Measurements from ENCODE around the gene RAB11FIP2.

Gene RAB11FIP2

DNA sequence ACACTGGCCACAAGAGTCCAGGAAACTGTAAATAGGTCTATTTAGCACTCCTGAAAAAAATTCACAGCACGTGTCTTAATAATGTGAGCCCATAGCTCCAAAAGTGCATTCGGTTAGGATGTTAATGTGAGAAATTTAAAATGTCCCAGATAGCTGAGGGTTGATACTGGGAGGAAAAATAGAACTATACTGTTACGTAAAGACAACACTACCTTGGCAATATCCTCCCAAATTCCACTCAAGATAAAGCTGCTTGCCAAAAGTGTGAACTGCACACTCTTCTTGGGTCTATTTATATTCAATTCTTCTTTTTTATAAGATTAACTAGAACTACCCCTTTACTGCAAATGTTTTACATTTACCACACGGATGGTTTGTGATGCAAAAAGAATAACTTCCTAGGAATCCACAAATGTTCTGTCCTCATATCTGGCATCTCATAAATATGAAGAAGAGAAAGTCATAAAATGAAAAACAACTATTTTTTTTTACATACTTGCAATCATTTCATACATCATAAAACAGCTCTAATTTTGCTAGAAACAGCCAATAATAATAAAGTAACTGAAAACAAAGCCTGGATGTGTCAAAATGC is 10.4 kb downstream of the RAB11FIP2 start:
- FAIRE-seq, result no peak

DNA sequence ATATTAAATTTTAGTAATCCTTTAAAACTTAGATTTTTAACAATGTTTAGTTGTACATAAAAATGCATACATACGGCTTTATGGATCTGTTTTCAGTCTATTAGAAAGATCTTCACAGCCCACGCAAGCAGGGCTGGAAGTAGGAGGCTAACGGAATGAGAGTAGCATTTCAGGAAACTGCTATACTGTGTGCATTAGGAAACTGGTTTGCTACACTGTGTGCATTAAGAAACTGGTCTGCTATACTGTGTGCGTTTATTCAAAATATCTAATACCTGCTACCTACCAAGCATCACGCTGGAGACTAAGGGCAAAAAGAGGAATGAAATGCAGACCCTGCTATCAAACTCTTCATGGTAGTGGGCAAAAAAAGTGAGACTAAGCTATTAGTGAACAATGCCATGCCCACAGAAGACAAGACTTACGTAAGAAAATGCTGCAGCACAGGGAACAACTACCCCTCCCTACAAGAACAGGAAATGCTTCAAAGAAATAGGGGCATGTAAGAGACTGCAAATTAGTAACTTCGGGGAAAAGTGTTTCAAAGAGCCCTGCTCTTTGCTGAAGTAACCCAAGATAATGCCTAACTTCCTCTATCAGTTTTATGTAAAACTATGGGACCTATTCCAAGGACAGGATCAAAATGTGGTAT is 11.3 kb downstream of the RAB11FIP2 start:
- no peak for FAIRE-seq
- no peak for DNase-seq (ENCODE audit: extremely low spot score, insufficient read length, low read depth)

More for the DNA sequence above, 10.4 kb downstream of the RAB11FIP2 start:
- no peak for DNase-seq (ENCODE audit: extremely low spot score, insufficient read length, low read depth)

DNA sequence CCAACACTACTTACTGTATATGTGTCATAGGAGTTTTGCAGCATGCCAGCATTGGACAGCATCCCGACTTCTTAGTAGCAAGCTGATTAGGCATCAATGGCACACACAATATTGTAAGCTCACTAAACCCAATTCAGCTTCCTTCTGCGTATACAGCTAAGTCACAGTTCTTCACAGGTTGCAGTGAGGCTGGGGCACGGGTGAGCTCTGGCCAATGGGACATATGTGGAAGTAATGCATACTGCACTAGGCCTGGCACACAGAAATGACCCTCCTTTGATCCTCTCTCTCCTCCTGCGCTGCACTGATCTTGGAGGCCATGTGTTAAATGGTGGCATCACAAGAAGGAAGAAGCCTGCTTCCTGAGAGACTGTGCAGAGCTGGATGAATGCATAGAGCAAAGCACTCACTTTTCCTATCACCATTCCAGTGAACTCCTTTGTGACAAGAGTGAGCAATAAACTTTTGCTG is 11.9 kb downstream of the RAB11FIP2 start:
- DNase-seq (ENCODE audit: extremely low spot score, insufficient read length, low read depth) (no peak), FAIRE-seq (no peak)

DNA sequence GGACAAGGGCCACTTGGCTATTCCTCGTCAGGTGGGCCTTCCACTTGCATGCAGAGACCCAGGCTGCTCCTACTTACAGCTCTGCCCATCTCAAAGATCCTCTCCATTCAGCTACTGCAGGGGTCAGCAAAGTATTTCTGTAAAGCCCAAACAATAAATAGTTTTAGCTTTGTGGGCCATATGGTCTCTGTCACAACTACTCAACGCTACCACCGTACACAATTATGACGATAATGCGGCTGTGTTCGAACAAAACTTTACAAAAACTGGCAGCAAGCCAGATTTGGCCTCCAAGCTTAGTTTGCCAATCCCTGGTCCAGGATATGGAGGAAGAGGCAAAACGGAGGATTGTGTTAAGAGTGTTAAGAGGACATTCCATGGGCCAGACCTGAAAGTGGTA is 12.8 kb downstream of the RAB11FIP2 start:
- DNase-seq (ENCODE audit: extremely low spot score, insufficient read length, low read depth), result no peak
- FAIRE-seq, result no peak

DNA sequence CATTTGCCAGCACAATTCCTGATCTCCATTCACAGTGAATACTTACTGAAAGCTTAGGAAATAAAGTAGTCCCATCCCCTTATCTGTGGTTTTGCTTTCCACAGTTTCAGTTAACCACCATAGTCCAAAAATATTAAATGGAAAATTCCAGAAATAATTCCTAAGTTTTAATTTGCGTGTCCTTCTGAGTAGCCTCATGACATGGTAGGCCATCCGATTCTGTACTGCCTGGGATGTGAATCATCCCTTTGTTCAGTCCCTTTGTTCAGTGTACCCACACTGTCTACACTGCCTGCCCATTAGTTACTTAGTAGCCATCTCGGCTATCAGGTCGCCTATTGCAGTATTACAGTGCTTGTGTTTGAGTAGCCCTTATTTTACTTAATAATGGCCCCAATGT is 14.2 kb downstream of the RAB11FIP2 start:
- DNase-seq (ENCODE audit: extremely low spot score, insufficient read length, low read depth), result no peak
- FAIRE-seq, result no peak

DNA sequence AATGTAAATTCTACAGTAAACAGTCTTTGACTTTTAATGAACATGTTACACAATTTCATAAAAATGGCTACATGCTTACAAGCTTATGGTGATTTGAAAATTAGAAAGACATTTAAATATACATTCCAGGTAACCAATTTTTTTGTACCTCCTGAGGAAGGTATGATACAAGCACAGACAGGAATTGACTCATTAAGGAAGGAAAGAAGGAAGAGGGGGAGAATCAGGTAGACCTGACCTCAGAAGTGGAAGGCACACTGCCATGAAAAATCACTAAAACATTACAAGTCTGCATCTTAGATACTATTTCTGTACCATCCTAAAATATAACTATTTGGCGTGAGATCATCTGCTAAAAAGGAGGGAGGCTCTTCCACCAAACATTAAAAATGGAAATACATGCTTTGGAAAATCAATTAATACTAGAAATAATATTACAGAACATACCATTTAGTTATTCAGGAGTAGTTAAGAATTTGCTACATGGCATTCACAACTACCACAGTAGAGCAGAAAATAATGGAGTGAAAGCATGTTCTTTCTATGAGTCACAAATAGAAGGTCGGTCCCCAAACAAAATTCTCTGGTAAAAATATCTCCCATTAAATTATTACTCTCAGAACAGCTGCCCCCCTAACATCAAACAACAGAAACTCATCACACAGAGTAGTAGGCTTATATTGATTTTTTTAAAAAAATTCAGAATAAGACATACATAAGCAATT is 15.2 kb downstream of the RAB11FIP2 start:
- FAIRE-seq (no peak), DNase-seq (ENCODE audit: extremely low spot score, insufficient read length, low read depth) (no peak)

DNA sequence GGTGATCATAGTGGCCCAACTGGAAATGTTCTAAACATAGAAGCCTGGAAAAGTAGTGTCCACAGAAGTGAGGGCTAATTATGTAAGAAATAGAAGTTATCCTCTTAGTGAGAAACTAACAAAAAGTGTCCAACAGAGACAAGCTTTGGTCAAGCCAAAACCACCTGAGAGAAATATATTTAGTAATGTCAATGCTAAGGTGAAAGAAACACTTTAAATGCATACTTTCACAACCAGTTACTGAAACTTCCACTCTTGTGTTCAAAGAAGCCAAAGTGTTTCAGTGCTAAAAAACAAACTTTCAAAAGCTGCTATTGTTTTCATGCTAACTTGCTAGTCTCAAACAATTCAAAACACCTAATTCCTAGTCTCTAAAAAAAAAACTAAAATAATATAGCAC is 18.1 kb downstream of the RAB11FIP2 start:
- no peak for DNase-seq (ENCODE audit: extremely low spot score, insufficient read length, low read depth)
- peak; percentile 82 for FAIRE-seq

DNA sequence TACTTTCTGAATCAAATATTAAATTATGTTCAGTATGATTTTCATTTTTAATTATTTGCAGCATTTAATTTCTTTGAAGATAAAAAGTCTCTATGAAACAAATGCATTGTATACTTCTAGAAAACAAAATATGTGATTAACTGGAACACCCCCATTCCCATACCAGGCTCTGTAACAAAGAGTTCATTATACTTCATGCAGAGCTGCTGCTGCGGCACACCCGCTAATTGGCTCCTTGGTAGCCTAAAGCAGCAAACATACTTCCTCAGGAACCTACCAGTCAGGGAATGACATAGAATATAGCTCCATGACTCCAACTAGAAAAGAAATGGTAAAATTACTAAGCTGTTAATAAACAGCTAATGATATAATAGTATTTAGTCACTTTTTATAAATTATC is 19.3 kb downstream of the RAB11FIP2 start:
- DNase-seq (ENCODE audit: extremely low spot score, insufficient read length, low read depth) (no peak), FAIRE-seq (no peak)

DNA sequence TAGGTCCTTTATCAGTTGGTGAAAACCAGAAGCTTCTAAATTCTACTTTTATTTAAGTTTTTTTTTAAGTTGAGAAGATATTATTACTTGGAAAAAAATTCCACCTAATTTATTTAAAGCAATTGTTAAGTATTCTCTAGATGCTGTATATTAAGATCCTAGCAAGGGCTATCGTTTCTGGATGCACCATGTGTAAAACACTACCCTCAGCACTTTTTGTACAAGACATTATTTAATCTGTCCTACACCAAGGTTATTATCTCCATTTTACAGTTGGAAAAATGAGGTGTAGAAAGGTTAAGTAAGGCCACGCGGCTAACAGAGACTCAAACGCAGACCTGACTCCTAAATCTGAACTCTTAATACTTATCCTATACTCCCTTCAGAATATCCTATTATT is 19.8 kb downstream of the RAB11FIP2 start:
- no peak for FAIRE-seq

DNA sequence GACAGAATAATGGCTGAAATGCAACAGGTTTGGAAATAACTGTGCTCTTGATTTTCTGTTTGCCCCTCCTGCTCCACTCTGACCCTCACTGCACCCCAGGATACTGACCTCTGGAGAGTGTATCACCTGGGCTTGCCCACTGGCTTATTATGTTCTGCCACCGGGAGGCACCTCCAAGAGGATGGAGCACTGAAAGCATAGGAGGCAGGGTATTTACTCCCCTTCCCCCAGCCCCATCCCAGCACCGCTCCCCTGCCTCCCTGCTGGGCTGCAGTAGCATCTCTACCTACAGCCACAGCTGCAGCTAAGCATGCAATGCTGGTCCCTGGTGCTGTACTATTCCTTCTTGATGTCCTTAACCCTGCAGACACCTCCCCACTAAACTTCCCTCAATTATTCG is 26.4 kb downstream of the RAB11FIP2 start:
- FAIRE-seq (no peak), DNase-seq (ENCODE audit: extremely low spot score, insufficient read length, low read depth) (no peak)

More for the DNA sequence above, 19.8 kb downstream of the RAB11FIP2 start:
- DNase-seq (ENCODE audit: extremely low spot score, insufficient read length, low read depth), result no peak

DNA sequence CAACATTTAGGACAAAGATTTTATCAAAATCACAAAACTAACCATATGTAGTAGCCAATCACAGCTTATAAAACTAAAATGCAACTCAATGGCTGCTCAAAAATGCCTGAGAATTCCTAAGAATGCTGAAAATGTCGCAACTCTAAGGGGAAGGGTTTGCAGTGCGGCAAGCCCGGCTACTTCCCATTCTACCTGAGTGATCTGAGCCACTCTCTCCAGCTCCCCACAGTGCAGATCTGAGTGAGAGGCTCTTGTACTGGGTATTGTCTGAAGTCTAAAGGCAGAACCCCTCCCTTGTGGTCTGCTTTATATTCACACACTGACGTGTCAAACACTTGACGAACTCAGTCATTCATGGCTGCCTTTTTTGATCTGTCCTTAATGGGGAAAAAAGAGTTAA is 28.9 kb downstream of the RAB11FIP2 start:
- DNase-seq (ENCODE audit: extremely low spot score, insufficient read length, low read depth) (no peak), FAIRE-seq (no peak)

DNA sequence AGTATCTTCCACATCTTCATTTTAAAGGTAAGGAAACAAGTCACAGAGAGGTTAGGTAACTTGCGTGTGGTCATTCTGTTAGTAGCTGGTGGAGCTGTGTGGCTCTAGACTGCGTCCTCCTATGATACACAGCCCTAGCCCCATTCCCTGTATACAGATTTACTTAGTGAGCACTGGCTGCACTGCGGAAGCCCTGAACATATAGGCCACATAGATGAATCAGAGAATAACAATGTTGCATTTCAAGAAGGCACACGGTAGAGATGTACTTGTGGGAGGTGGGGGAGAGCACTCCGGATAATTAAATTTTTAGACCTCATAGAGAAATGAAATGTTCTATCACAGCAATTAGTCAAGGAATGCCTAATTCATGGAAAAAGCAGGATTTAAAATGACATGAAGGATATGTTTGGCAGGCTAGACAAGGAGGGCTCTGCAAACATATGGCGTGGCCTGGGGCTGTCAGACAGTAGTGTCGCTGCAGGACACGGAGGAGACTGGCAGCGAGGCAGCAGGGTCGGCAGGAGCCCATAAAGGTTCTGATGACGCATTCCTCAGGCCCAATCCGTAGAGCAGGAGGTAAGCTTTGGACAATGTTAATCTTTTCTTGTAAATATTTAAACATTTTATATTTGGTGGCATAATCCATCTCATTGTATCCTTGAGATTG is 29.5 kb downstream of the RAB11FIP2 start:
- DNase-seq (ENCODE audit: extremely low spot score, insufficient read length, low read depth) (no peak), FAIRE-seq (no peak)

DNA sequence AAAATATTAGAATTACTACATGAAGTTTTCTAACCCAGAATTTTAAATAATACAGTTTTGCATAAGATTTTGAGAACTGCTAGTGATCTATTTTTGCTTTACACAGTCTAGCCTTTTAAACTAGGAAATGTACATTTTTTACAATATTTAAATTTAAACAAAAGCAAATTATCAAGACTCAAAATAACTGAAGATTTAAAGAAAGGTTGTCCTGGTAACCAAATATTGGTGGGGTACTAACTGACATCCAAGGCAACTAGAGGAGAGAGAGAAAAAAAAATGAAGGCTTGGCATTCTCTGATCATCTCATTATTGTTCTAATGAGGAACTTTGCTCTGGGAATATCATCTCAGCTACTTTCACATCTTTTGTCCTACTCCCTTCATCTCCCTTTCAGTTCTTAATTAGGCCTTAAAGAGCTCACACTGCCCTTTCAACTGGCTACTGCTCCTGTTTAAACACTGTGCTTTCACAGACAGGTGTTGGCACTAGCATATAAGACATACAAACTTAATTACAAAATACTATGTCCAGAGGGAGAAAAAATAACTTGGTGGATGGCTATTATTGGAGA is 33.7 kb downstream of the RAB11FIP2 start:
- peak; percentile 9 for FAIRE-seq

DNA sequence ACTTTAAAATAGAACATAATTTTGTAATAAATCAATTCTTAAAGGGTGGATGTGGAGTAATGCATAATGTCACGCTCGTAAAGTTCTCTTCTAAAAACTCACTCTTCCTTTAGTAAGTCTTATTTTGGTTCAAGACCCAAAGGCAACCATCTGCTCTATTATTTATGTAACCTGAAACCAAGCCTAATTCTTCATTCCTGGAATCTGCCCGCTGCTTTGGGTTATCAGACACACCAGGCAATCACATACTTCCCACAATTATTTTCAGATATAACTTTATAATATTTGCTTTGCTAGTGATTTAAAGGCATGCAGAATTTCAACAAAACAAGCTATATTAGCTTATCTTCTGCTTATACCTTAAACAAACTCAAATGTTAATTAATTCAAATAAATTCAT is 39.0 kb downstream of the RAB11FIP2 start:
- DNase-seq (ENCODE audit: extremely low spot score, insufficient read length, low read depth) (no peak), FAIRE-seq (no peak)

More for the DNA sequence above, 33.7 kb downstream of the RAB11FIP2 start:
- no peak for DNase-seq (ENCODE audit: extremely low spot score, insufficient read length, low read depth)

DNA sequence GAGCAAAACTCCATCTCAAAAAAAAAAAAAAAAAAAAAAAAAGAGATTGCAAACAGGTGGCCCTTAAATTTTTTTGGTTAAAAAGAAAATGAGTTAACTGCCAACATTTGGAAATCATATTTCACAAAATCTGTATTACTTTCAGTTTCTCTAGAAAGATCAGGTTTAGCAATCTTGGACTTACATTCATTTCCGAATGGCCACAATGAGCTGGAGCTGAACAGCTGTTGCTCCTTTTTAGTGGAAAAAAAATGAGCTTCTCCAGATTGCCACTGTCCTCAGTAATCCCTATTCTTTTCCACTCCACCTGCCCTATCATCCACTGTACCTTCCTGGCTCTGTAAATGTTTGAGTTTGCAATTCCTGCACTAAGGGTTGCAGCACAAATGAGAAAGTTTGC is 43.6 kb downstream of the RAB11FIP2 start:
- DNase-seq (ENCODE audit: extremely low spot score, insufficient read length, low read depth), result no peak
- no peak for FAIRE-seq

DNA sequence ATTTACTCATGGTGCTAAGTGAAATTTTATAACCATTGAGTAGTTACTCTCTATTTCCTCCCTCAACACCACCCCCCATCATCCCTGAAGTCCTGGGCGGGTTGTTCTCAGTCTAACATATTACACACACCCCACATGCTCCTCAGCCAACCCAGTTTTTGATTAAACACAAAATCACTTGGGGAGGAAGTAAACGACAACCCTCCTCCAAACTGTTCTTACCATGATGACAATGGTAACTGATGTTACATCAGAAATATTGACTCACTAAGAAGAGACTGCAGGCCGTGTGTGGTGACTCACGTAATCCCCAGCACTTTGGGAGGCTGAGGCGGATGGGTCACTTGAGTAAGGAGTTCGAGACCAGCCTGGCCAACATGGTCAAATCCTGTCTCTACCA is 44.2 kb downstream of the RAB11FIP2 start:
- no peak for FAIRE-seq

DNA sequence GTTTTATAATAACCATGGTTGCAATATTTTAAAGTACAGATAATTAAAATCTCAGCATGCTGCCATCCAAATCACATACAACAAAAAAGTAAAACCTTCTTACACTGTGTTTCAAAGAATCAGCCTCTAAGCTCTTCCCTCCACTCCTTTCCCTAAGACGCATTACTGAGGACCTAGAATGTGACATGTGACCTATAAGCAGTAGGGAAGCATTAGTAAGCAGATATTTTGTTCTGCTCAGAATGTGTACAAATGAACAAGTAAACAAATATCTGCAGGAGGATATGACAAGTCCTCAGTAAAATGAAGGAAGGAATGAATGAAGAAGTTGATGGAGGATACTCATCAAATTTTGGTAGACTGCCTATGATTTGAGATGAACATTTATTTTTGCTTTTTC is 49.1 kb downstream of the RAB11FIP2 start:
- FAIRE-seq (no peak), DNase-seq (ENCODE audit: extremely low spot score, insufficient read length, low read depth) (no peak)

More for the DNA sequence above, 44.2 kb downstream of the RAB11FIP2 start:
- DNase-seq (ENCODE audit: extremely low spot score, insufficient read length, low read depth), result no peak

DNA sequence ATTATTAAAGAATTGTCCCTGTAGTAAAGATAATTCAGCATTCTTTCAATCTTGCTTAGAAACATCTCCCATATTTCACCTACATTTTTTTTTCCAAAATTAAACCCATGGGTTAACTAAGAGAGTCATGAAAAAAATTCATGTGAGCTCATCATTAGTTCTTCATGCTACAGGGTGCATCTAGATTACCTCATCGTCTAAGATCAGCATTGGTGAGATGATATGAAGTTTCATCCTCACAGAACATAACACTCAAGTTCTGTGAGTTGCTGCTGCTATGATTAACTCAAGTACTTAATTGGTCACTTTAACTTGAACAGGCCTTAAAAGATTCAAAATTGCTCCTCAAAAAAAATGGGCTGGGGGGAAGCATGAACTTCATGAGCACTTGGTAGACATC is 50.0 kb downstream of the RAB11FIP2 start:
- DNase-seq (ENCODE audit: extremely low spot score, insufficient read length, low read depth) (no peak), FAIRE-seq (no peak)

DNA sequence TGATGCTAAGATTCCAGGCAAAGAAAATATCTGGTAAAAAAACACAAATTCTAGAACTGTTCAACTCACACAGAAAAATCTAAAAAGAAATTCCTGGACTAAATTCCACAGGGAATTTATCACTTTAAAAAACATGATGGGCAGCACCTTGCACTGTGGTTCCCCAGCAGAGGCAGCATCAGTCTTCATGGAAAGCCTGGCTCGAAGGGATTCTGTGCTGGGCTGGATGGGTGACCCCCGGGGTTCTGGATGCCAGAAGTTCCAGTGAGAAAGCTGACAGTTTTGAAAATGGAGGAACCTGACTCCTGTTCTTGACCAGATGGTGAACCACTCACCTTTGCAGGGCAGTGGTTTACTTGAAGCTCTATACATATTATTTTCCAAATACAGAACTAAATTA is 52.0 kb downstream of the RAB11FIP2 start:
- DNase-seq (ENCODE audit: extremely low spot score, insufficient read length, low read depth), result no peak
- FAIRE-seq, result no peak

DNA sequence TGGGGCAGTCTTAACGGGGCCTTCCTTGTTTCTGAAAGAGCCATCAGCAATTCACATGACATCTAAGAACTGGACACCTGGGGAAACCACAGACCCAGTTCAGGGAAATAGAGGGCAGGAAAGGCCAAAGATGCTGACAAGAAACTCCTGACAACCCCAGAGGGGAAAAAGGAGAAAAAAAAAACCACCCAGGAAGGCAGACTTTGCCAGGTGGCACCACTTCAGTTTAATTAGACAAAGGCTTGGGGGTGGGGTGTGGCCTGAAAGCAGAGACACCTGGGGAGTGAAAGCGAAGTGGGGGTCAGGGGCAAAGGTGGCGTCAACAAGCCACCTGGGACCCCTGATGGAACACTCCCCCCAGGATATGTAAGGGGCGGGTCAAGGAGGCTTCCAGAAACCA is 53.6 kb downstream of the RAB11FIP2 start:
- FAIRE-seq, result no peak

More for the DNA sequence above, 53.6 kb downstream of the RAB11FIP2 start:
- DNase-seq (ENCODE audit: extremely low spot score, insufficient read length, low read depth), result no peak
